Raji (cell line): ENCODE measurements around the gene BIN1.

ENCODE experiments used
- POLR2A ChIP-seq: IDR thresholded peaks from 2 replicates; pipeline ENCODE4 v1.6.1; 2011; ENCODE audit warnings: low read depth, low read length, control low read depth; ENCODE audit not compliant: insufficient read depth

The BIN1 gene

GRCh38 chr2:127080226-127080937, 26.6 kb downstream of the BIN1 start:
- TF ChIP-seq POLR2A, result no peak

- TF ChIP-seq POLR2A, result no peak
Measured at GRCh38 chr2:127079358-127079920, 27.5 kb downstream of the BIN1 start.

DNA sequence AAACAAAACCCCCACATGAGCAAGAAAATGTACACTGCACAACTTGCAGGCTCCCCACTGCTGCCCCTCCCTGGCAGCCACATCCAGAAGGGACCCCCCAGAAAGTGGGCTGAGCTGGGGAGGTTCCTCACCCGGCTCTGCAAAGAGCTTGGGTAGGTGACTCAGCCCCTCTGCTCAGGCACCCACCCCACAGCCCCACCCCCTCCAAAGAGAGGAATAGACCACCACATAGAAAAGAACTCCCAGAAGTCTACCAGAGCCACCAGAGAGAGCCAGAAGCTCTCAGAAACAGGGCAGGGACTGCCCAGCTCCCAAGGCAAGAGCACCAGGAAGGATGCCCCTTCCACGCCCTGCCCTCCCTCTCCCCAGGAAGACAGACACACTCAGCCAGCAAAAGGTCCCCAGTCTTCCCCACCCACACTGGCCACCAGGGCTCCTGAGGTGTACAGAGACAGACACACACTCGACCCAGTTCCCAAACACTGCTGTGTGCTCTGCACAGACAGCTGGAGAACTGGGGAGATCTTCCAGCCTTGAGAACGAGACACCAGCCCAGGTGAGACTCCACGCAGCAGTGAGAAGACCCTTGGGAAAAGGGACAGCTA, 28.2 kb downstream of the BIN1 start:
- no peak for TF ChIP-seq POLR2A

DNA sequence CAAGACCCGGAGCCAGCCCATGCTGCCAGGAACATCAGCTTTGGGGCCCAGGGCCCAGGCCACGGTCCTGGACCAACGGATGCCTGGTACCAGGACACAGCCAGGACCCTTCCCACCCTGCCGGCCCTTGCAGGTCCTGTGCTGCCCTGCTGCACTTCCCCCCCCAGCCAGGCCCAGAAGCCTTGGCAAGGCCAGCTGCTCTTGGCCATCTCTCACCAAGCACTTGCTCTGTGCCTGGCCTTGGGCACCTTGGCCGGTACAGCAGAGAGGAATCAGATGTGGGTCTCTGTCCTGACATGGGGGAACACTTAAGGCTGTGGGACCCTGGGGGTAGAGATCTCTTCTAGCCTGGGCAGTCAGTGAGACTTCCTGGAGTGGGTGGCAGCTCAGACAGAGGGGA, 28.9 kb downstream of the BIN1 start:
- no peak for TF ChIP-seq POLR2A

- TF ChIP-seq POLR2A, result no peak
Measured at GRCh38 chr2:127076924-127077323, 30.0 kb downstream of the BIN1 start.

DNA sequence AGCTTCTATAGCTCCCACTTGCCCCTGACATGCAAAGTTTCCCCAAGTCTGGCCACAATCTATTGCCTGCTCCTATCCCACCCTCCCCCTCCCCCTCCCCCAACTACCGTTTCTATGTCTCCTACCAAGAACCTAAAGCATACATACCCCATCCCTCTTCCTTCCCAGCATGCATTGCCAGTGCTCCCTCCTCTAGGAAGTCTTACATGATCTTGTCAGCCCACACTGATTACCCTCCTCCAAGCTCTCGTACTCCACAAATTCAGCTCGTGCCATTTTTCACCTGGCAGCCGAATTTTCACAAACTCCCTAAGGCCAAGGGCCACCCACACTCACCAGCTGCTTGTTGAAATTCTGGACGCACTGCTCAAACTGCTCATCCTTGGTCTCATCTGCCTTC, 30.7 kb downstream of the BIN1 start:
- TF ChIP-seq POLR2A, result no peak

GRCh38 chr2:127075821-127076220, 31.1 kb downstream of the BIN1 start:
- no peak for TF ChIP-seq POLR2A

- TF ChIP-seq POLR2A, result no peak
Measured at GRCh38 chr2:127074936-127075335, 32.0 kb downstream of the BIN1 start.

GRCh38 chr2:127074358-127074757, 32.6 kb downstream of the BIN1 start:
- TF ChIP-seq POLR2A, result no peak

- no peak for TF ChIP-seq POLR2A
Measured at GRCh38 chr2:127072970-127073369, 34.0 kb downstream of the BIN1 start.

- TF ChIP-seq POLR2A, result no peak
Measured at GRCh38 chr2:127072396-127072795, 34.6 kb downstream of the BIN1 start.

GRCh38 chr2:127071901-127072328, 35.0 kb downstream of the BIN1 start:
- no peak for TF ChIP-seq POLR2A

DNA sequence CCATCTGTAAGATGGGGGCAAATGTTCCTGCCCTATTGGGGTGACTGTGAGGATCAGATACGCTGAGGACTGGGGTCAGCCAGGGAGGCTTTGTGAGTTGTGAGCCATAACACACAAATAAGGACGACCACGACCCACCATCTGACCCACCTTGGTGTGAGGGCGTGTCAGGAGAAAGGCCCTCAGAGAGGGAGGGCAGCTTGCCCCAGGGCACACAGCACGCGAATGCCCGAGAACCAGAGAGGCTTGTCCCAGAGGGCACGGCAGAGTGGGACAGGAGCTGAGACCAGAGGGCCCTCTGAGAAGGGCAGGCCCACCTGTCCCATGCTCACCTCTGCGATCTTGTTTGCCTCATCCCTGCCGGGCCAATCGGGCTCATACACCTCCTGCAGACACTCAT, 36.7 kb downstream of the BIN1 start:
- TF ChIP-seq POLR2A, result no peak

GRCh38 chr2:127069536-127069935, 37.4 kb downstream of the BIN1 start:
- TF ChIP-seq POLR2A, result no peak

DNA sequence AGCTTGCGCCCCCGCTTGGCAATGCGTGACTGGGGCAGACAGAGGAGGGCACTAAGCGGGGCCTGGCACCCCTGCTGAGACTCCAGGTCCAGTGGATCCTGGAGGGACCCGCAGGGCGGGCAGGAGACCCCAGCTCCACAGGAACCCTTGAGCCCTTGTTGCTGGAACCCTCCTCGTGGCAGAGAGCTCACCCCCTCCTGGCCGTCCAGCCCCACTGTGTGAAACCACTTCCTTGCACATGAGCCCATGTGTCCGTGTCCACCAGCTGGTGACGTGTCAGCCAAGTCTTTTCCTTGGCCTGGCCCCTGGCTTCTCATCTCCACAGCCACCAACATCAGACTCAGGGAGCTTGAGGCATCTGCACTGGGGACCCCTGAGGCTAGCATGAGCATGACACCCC, 38.0 kb downstream of the BIN1 start:
- TF ChIP-seq POLR2A, result no peak

- TF ChIP-seq POLR2A, result no peak
Measured at GRCh38 chr2:127068351-127068741, 38.6 kb downstream of the BIN1 start.
